HG03378 (cell line): ENCODE measurements around the gene RB1.
"Not testable (repeated sequence)": the region's sequence is repeated elsewhere in the genome, so short reads cannot be mapped to it uniquely, and the experiment has no call there.

ENCODE experiments used
- ATAC-seq: cut with Tn5 transposase; IDR thresholded peaks from one replicate; pipeline ENCODE4 v1.9.1; 2021; ENCODE audit warnings: mild to moderate bottlenecking, moderate library complexity; ENCODE audit not compliant: unreplicated experiment

RB1 gene

DNA sequence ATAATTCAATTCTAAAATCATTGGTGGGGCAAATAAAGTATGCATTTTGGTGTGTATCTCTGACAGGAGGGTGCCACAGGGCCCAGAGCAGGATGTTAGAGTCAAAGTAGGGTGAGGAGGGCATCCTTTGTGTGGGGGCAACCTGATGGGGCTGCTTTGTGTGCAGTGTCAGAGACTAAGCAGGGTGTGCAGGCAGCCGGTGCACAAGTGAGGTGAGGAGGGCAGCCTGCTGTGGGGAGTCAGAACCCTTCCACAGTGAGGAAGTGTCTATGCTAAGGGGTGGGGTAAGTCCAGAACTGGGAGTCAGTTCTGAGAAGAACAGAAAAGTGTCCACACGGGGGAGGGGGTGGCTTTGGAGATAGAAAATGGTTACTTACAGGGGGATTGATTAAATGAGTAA, 40.7 kb downstream of the RB1 start:
- ATAC-seq, result no peak

DNA sequence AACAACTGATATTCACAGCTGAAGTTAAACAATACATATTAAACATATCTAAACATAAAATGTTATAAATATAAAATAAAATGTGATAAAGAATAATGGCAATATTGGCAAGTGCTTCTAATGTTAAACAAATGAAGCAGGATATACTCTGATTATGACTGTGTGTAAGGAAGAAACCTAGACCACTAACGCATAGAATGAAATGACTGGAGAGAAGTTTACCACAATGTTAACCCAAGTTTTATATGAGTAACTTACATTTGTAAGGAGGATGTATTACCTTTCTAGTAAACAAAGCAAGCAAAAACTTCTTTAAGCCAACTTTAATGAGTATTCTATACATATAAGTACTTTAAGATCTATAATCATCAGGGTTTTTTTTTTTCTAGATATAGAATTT, 43.0 kb downstream of the RB1 start:
- ATAC-seq, result no peak

DNA sequence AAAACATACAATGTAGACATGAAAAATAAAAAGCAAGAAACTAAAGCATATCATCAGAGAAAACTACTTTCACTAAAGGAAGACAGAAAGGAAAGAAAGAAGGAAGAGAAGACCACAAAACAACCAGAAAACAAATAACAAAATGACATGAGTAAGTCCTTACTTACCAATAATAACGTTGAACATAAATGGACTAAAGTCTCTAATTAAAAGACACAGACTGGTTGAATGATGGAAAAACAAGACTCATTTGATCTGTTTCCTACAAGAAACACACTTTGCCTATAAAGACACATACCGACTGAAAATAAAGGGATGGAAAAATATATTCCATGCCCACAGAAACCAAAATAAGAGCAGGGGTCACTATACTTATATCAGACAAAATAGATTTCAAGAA, 46.0 kb downstream of the RB1 start:
- ATAC-seq, result no peak

DNA sequence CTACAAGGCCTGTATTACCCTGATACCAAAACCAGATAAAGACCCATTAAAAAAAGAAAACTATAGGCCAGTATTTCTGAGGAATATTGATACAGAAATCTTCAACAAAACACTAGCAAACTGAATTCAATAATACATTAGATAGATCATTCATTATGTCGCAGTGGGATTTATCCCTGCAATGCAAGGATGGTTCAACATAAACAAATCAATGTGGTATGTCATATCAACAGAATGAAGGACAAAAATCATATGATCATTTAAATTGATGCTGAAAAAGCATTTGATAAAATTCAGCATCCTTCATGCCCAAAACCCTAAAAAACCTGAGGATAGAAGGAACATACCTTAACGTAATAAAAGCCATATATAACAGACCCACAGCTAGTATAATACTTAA, 50.0 kb downstream of the RB1 start:
- ATAC-seq, result no peak

DNA sequence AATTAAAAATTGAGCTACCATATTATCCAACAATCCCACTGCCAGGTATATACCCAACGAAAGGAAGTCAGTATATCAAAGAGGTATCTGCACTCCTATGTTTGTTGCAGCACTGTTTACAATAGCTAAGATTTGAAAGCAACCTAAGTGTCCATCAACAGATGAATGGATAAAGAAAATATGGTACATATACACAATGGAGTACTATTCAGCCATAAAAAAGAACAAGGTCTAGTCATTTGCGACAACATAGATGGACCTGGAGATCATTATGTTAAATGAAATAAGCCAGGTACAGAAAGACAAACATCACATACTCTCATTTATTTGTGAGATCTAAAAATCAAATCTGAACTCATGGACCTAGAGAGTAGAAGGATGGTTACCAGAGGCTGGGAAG, 52.0 kb downstream of the RB1 start:
- not testable (repeated sequence) for ATAC-seq

DNA sequence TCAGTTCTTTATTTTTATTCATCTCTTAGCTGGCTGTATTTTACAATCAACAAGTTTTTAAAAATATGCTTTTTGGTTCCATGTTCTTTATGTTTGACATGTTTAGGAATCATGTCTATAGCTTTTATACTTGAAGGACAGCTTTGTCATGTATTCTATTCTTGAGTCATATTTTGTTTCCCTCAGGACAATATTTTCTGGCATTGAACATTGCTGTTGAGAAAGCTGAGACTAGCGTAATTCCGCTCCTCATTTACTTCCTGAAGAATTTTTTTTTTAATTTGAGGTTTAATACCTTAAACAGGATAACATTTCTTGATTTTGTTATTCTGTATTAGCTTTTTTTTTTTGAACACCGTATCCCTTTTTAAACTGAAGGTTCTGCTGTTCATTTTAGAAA, 53.2 kb downstream of the RB1 start:
- no peak for ATAC-seq

DNA sequence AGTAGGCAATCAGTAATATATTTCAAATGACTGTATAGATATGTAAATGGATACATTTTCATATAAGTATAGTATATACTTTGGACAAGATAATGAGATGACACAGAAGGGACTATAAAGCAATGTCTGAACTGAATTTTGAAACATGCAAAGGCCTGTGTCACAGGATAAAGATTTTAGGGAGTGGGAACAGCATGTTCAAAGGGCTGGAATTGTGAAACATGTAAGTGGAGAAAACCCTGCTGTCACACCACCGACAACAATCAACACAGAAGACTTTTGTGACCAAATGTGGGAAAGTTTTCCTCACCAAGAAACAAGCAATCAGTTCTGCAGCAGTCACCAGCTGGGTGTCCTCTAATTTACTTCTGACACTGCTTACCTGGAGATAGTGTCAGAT, 66.4 kb downstream of the RB1 start:
- no peak for ATAC-seq

DNA sequence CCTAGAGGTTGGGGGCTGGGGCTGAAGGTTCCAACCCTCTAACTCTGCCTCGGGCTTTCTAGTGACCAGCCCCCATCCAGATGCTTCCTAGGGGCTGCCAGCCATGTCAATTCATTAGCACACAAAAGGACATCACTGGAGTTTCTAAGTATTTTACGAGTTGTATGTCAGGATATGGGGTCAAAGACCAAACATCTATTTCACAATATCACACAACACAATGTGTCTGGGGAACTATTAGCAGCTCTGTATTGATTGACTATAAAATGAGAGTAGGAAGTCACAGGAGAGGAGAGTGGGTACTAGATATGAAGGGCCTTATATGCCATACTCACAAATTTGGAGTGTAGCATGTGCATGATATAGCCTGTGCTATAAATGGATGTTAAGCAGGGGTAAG, 67.3 kb downstream of the RB1 start:
- ATAC-seq, result no peak

DNA sequence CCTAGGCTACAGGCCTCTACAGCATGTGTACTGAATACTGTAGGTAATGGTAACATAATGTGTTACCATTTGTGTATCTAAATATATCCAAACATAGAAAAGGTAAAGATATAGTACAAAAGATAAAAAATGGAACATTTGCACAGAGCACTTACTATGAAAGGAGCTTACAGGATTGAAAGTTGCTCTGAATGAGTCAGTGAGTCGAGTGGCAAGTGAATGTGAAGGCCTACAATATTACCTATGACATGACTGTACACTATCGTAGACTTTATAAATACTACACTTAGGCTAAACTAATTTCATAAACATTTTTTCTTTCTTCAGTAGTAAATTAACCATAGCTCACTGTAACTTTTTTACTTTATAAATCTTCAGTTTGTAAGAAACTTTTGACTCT, 74.3 kb downstream of the RB1 start:
- no peak for ATAC-seq

DNA sequence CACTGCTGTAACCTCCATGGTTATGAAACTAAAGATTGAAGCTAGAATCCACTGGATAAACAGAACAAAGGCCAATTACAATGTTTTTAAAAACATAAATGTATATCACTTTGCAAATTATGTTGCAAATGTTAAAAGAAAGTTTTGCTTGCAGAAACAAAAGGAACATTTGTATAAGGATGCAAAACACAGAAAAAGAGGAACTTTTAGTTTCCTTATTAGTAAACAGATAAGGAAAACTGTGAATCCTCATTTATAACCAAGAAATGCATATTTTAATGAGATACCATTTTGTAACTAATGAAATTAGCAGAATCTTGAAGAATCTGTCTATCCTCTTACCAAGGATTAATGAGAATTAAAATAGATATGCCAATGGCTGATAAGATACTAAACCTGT, 77.0 kb downstream of the RB1 start:
- no peak for ATAC-seq

DNA sequence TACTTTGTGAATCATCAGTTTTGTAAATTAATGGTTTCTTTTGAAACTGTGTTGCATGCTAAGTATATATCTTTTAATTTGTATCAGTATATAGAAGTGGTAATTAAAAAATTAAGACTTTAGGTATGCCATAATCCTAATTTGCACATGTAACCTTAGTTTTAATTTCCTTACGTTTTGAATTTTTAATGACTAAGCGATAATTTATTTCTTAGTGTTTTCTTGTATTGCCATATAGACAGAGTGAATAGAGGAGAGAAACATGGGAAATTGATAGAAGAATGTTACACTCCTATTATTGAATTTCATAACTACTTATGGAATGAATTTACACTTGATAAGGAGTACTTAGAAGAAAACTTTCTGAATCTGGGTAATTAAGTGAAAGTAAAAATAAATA, 79.8 kb downstream of the RB1 start:
- ATAC-seq, result no peak

DNA sequence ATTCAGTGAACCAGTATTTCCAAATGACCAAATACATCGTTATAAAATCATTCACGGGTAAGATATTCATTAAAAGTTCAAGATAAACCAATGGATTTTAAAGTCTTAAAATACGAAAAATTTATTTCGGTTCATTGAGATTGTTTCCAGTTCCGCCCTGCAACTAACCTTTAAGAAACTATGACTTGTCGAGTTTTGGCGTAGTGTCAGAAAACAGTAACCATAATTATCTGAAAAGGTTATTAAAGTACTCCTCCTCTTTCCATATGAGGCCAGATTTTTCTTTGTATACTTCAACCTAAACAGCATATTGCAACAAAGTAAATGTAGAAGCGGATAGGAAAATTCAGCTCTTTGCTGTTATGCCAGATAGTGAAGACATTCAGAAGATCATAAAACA, 83.3 kb downstream of the RB1 start:
- no peak for ATAC-seq

DNA sequence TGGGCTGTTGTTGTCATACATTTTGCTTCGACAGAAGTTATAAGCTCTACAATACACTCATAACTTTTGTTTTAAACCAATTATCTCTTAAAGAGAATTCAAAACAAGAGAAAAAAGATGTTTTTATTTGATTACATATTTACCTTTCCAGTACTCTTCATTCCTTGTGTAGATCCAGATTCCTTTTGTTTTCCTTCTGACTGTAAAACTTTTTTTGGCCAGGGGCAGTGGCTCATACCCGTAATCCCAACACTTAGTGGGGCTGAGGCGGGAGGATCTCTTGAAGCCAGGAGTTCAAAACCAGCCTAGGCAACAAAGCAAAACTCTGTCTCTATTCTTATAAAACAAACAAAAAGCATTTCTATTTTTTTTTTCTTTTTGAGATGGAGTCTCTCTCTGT, 87.7 kb downstream of the RB1 start:
- ATAC-seq, result no peak

DNA sequence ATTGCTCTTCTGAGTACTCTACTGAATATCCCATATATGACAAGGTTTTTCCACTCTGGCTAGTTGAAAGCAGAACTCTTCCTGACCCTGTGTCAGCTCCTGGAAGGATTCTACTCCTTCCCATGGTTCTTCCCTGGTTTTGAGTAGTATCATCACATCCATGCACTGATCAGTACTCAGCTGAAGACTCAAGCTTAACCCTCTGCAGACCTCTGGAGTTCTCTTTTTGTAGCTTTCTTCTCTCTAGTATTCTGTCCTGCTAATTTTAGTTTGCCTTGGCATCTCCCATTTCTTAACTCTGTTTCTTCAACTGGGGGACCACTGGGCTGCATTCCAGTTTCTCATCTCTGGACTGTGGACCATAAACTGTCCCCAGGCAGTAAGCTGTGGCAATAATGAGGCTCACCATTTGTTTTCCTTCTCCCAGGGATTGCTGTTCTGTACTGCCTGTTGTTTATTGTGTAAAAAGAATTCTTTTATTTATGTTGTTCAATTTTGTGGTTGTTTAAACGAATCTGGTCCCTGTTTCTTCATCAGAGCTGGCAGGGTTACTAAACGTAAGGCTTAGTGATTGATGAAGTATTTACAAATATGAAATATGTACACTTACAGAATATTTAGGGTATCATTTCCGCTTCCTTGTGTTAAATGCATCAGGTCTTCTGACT, 89.6 kb downstream of the RB1 start:
- no peak for ATAC-seq

DNA sequence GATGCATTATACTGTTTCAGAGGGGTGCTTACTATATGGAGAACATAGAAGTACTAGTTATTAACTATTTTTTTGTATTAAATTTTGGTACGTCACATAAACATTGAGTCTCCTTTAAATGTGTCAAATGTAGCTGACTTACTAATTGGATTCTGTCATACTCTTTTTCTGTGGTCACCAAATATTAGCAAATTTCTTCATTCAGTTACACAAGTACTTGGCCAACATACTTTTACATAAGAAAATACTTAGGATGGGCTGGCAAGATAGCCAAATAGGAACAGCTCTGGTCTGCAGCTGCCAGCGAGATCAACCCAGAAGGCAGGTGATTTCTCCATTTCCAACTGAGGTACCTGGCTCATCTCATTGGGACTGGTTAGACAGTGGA, 90.1 kb downstream of the RB1 start:
- ATAC-seq, result no peak

DNA sequence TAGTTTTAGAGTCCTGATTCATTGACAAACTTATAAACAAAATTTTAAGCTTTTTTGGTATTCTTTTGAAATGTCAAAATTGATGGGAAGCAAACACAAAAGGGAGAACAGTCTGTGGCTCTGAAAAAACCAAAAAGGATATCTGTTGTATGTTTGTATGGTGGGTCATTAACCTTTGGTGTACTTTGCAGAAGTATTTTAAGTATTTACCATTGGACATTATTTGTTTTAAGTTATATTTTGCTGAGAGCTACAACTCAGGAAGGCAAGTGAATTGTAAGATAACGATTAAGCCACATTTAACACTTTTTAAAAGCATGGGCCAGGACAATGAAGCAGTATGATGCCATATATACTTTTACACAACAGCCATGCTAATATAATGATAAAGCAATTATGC, 94.2 kb downstream of the RB1 start:
- no peak for ATAC-seq

DNA sequence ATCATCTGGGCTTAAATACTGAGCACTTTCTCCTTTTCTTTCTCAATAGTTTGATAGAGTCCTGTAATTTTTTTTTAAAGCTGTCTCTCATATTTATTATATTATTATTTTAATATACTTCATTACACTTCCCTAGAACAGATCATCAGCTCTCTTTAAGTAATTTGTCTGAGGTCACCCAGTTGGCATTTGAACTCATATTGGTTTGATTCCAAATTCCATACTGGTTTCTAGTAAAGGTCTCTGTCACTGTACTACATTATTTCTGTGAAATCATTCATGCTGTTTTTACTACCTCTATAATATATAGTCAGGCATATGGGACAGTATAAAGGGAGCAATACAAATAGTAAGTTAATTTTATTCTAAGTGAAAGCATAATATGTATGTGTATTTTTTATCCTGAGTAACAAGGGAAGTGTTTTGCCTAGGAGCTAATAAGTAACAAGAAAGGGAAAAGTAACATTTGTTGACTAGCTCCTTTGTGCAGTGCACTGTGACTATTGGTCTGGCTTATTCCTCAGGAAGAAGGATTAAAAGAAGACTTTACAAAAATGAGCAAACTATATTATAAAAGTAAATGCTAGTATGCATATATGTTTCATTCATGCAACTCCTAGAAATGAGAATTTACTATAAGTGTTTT, 95.0 kb downstream of the RB1 start:
- ATAC-seq, result no peak

DNA sequence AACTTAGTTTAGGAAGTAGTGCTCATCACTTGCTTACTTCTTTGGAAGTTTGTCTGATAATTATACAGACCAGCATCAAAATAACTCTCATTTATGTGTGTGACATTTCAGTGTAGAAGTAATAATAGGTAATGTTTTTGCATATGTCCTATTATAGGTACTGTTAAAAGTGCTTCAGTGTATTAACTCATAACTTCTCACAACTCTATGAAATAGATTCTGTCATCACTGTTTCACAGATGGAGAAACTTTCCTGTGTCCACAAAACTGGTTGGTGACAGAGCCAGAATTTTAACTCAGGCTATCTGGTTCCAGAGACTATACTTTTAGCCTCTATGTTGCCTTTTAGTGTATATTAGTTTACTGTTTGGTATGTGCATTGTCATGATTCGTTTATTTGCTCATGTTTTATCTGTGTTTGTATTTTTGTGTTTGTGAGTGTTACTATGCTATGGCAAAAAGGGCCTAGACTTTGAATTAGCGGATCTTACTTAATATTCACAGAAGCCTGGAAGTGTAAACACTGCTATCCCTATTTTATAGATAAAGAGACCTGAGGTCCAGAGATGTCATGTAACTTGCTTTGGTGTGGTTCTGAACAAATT, 96.6 kb downstream of the RB1 start:
- ATAC-seq, result no peak

DNA sequence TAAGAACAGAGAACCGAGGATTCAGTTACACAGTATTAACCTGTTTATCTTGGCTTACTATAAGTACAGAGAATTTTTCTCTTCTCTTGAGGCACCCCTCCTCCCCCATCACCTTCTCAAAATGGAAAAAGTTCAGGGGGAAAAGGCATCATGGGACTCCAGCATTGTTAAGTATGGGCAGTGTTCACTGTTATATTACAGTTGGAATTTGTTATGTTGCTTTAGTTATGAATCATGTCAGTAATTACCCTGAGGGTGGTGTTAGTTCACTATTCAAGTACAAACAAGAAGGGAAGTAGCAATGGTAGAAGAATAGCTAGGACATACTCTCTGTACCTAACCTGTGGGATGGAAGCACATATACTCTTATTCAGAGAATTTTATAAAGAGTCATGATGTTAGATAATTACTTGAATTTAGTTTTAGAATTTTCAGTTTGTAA, 97.3 kb downstream of the RB1 start:
- peak; percentile 49 for ATAC-seq

DNA sequence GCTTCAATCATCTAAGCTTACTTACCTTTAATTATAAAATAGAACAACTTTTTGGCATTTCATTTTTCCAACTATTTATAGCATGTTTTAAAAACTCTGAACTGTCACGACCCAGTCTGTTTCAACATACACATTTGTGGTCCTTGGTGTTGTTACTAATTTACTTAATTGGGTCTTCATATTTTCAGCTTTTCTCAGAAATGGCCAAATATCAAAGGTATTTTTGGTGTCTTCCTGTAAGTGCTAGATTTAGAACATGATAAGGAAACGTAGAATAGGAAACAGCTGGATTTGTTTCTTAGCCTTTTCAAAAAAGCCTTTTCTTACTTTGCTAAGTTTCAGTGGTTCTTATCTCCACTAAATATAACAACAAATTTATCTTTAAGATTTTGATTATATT, 97.9 kb downstream of the RB1 start:
- ATAC-seq, result no peak

DNA sequence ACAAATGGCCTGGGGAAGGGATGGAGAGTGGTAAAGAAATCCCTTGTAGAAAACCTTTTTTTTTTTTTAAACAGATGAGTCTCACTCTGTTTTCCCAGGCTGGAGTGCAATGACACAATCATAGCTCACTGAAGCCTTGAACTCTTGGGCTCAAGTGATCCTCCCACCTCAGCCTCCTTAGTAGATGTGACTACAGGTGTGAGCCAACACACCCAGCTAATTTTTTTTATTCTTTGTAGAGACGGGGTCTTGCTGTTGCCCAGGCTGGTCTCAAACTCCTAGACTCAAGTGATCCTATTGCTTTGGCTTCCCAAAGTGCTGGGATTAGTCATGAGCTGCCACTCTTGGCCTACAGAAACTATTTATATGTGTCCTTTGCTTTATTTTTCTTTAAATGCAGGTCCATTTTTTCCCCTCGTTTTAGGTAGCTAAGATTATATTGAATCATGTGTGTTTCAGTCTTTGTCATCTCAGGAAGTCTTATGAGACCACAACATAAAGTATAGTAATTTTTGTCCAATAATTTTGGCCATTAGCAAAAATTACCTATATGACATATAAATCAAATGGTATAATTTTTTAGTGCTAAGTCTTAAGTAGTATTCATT, 98.9 kb downstream of the RB1 start:
- ATAC-seq, result no peak

DNA sequence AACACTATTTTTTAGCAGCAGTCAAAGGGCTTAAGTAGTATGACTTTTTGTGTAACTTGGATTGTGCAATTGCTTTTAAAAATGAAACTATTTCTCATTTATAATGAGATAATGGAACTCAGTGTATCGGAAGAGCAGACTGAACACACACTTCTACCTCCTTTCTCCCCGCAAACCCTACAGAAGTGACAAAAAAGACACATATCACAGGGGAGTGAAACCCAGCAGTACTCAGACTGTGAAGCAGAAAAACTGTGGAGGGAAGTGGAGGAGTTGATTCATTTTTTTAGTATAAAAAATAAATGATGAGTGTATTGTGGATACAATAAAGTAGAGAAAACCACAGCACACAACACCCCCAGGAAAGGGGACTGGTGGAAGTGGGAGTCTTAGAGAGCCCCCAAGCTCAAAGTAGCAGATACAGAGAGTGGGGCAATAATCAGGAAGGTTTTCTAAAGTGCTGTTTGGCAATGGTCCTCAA, 99.6 kb downstream of the RB1 start:
- no peak for ATAC-seq
